Islet precursor cell (in vitro differentiated cells): Measurements from ENCODE around the gene SCART1.
"Not testable (repeated sequence)": the region's sequence is repeated elsewhere in the genome, so short reads cannot be mapped to it uniquely, and the experiment has no call there.

Experiments used
- DNase-seq: peaks from one replicate; pipeline ENCODE4 v3.0.0-alpha.2; 2018

Gene SCART1

DNA sequence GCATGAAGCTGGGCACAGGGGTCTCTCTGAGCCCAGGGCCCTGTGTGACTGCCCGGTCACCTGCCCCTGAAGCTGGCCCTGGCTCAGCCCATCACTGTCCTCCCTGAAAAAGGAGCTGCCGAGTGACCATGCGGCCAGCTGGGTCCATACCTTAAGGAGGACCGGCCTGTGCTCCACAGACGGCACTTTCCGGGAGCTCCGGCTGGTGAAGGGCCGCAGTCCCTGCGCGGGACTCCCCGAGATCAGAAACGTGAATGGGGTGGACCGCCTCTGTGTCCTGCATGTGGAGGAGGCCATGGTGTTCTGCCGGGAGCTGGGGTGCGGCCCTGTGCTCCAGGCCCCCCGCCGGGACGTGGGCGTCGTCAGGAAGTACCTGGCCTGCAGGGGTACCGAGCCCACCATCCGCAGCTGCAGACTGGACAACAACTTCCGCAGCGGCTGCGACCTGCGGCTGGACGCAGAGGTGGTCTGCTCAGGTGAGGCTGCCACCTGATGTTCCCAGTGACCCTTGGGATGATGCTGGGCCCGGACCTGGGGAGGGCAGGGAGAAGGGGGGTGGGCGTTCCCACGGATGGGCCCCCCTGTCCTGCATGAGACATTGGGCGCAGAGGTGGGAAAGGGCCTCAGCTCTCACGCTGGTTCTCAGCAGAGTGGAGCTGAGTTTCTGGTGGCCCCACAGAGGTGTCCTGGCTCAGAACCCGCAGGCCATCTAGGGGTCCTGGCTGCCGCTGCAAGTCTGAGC is 3.5 kb downstream of the SCART1 start:
- DNase-seq, result no peak

DNA sequence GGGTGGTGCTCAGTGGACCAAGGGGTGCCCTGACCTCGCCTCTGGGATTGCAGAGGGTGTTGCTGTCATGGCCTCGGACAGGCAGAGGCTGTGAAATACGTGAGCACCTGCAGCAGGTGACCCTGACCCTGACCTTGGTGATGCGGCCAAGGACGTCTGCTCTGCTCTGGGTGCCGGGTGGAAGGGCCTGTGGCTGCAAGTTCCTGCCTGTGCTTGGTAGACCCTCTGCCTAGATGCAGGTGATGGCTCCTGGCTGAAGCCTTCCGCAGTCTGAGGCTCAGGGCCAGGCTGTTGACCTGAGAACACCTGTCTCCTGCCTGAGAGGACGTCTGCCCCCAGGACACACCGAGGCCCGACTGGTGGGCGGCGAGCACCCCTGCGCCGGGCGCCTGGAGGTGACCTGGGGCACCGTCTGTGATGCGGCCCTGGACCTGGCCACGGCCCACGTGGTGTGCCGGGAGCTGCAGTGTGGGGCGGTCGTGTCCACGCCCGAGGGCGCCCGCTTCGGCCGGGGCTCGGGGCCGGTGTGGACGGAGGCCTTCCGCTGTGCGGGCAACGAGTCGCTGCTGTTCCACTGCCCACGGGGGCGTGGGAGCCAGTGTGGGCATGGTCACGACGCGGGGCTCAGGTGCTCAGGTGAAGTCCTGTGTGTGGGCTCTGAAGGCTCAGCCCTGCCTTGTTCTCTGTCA is 4.4 kb downstream of the SCART1 start:
- DNase-seq, result no peak

DNA sequence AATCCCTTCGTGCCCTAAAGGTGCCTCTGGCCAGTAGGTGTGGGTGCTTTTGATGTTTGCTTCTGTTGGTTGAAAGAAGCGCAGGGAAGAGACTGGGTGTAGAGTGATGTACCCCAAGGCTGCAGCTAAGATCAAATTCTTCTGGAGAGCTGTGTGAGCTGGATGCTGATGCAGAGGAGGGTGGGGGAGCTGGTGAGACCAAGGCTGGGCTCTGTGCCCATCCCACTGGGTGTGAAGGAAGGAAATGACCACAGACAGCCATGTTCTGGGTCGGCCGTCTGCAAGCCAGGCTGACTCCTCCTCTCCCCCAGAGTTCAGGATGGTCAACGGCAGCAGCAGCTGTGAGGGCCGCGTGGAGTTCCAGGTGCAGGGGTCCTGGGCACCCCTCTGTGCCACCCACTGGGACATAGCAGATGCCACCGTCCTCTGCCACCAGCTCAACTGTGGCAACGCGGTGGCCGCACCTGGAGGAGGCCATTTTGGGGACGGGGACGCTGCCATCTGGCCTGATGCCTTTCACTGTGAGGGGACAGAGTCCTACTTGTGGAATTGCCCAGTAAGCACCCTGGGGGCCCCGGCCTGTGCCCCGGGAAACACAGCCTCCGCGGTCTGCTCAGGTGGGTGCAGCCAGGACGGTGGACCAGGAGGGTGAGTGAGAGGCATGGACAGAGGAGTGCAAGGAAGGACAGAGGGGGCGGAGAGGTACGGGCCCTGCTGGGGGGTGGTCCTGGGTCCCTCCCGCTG is 5.1 kb downstream of the SCART1 start:
- no peak for DNase-seq

DNA sequence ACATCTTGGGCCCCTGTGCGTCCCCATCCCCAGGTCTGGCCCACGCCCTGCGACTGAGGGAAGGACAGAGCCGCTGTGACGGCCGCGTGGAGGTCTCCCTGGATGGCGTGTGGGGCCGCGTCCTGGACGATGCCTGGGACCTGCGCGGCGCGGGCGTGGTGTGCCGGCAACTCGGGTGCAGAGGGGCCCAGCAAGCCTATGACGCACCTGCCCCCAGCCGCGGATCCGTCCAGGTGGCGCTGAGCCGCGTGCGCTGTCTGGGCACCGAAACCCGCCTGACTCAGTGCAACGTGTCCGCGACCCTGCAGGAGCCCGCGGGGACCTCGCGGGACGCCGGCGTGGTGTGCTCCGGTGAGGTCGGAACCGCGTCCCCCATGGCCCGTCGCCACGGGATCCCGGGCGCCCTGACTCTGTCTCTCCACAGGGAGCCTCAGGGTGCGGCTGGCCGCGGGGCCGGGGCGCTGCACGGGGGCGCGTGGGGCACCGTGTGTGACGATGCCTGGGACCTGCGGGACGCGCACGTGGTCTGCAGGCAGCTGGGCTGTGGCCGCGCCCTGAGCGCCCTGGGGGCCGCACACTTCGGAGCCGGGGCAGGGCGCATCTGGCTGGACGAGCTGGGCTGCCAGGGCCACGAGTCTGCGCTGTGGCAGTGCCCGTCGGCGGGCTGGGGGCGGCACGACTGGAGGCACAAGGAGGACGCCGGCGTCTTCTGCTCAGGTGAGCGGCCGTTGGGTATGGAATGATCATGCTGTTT is 5.9 kb downstream of the SCART1 start:
- peak; percentile 49 for DNase-seq

DNA sequence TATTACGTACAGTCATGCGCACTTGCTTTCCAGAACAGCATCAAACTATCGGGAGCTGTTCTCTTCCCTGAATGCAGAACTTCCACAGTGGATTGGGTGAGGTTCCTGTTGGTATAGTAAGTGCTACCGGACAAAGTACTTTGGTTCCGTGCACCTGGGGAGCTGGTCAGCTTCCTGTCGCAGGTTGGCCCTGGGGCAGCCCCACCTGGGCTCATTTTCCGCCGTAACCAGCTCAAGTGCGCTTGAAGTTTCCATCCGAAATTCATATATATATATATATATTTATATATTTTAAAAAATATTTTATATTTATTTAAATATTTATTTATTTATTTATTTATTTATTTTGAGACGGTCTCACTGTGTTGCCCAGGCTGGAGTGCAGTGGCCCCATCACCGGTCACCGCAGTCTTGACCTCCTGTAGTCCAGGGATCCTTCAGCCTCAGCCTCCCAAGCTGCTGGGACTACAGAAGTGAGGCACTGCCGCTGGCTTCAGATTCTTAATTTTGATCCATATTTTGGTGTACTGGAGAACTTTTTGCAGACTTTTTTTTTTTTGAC is 6.5 kb downstream of the SCART1 start:
- no peak for DNase-seq

DNA sequence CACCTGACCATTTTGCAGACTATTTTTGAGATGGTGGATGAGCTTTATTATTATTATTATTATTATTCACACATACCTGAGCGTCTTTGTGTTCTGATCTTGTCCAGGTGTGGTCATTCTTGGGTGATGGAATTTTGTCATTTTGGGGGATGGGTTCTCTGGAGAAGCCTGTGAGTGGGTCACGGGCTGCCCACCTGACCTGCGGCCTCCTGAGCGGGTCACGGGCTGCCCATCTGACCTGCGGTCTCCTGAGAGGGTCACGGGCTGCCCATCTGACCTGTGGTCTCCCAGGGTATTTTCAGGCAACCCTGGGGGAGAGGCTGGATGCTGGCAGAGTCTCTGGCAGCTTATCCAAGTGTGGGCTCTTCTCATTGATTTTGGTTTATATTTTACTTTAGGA is 7.3 kb downstream of the SCART1 start:
- DNase-seq, result no peak

DNA sequence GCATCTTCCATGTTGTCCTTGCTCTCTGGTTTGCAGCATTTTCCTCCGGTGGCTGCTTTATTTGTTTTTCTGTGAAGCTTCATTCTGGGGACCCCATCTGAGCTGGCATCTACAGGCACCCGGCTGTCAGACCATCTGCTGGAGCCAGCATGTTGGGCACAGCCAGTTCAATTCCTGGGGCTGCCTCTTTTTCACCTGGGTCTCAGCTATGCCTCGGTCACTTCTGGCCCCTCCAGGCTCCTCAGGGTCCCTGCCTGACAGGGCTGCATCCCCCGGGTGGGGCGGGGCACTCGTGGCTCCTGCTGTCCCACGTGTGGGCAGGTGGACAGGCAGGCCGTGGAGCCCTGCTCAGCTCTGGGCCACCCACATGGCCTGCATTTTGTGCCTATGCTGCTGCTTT is 8.1 kb downstream of the SCART1 start:
- DNase-seq, result no peak

DNA sequence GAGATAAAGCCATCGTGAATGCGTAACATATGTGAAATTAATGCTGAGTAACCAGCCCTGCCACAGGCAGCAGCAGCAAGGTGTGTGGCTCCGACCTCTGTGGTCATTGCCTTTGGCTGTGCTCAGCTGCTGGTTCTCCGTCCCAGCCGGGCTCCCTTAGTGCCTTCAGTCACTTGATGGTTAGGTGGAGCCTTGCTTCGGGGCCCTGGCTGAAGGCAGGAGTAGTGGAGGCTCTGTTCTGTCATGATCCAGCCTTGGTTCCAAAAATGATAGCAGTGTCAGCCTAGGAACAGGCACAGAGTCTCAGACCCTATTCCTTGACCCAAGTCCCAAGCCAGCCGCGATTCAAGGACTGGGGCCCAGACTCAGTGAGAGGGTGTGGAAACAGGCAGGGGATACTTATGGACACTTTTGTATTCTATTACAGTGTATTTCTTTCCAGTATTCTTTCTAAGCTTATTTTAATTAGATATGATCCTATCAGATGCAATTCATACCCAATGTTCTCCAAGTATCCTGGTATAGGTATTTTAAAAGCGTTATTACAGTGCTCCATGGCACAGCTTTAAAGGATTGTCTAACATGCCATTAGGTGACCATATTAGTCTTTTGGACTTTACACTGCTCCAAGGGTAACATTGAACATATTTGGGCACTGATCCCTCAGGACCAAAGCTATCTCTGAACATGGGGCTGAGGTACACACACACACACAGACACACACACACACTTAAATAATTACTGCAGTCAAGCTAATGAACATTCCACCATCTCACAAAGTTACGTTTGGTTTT is 9.0 kb downstream of the SCART1 start:
- DNase-seq, result no peak

DNA sequence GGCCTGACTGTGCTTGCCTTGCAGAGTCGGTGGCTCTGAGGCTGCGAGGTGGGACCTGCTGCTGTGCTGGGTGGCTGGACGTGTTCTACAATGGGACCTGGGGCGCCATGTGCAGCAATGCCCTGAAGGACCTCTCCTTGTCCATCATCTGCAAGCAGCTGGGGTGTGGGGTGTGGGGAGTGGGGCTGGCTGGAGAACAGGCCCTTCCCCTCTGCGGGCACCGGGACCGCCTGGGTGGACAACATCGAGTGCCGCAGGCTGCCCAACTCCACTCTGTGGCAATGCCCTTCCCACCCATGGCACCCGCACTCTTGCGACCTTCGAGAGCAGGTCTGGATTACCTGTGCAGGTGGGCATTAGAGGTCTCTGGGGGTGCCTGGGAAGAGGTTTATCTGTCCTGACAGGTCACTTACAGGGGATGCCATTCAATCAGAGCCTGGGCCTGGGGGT is 10.9 kb downstream of the SCART1 start:
- no peak for DNase-seq

DNA sequence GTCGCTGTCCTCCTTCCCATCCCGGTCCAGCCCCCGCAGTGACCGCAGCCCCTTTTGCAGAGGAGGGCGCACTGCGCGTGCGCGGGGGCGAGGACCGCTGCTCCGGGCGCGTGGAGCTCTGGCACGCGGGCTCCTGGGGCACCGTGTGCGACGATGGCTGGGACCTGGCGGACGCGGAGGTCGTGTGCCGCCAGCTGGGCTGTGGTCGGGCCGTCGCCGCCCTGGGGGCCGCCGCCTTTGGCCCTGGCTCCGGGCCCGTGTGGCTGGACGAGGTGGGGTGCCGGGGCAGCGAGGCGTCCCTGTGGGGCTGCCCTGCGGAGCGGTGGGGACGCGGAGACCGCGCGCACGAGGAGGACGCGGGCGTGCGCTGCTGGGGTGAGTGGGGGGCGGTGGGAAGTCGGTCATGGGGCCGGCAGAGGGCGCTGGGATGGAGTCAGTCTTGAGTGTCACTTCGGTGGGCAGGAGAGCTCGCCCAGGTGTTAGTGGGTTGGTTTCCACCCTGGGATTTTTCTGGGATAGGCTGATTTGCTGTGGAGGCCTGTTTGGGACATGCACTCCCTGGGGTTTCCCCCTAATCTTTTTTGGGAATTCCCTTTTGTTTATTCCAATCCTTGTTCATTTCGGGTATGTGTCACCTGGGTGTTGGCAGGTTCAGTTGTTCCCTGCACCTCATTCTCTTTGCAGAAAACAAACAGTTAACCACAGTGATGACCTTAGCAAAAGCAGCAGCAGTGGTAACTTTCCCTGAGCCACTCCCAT is 11.6 kb downstream of the SCART1 start:
- DNase-seq, result no peak

DNA sequence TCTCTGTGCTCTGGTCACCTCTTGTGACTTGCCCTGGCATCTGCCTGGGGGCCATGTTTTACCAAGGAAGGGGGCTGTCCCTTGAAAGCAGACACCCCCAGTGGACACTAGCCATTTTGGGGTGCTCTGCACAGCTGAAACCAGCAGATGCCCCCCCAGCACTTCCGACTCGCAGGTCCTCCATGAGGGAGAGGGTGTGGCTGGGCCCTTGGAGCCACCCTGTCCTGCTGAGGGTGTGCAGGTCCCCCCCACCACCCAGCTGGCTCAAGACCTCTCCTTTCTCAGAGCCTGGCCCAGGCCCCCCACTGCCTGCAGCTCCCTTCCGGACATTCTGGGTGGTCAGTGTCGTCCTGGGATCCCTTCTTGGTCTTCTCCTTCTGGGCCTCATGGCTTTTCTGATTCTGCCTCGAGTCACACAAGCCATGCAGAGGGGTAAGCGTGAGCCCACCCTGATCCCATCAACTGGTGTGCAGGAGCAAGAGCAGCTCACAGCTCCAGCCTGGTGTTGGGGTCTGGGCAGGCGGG is 12.3 kb downstream of the SCART1 start:
- no peak for DNase-seq

DNA sequence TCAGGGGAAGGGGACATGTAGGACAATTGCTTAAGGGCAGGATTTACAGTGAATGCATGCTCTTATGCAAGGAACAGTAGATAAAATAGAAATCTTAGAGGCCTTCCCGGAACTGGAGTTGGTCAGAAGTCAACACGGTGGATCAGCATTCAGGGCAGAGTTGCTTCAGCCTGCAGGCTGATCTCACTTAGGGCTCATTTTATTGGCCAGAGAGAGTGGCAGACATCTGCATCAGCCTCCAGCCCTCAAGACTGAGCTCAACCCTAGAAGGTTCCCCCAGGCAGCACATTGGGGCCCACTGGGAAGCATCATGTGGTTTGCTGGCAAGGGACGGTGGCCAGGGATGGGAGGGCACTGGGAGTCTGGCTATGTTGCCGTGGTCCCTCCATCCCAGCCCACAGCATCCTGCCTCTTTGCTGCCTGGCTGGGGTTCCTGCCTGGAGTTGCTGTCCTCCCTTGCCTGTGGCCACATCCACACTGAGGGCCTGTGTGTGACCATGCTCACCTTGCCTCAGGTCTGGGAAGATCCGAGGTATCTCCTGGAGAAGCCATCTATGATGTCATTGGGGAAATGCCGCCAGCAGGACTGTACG is 13.0 kb downstream of the SCART1 start:
- DNase-seq, result no peak

DNA sequence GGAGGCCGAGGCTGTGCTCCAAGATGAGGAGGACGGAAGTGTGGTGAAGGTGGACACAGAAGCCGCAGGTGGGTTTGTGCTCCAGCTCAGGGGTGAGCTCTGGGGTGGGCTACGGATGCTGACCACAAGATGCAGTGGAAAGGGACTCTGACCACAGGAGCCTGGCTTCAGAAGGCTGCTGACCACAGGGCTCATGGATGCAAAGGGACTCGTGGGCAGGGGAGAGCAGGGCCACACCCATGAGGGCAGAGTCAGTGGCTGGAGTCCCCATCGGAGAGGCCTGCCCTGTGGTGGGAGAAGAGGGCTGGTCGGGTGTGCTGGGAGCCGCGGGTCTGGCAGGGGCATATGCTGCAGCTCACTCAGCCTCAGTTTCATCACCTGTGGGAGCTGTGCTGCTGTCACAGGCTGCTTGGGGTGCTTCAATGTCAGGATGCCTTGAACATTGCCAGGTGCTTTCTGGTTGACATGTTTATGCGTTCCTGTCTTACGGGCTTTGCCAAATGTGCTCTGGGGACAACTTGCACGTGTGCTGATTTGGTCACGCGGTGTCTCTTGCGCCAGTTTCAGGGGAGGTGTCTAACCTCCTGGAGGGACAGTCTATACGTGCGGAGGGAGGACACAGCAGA is 13.7 kb downstream of the SCART1 start:
- DNase-seq, result no peak

DNA sequence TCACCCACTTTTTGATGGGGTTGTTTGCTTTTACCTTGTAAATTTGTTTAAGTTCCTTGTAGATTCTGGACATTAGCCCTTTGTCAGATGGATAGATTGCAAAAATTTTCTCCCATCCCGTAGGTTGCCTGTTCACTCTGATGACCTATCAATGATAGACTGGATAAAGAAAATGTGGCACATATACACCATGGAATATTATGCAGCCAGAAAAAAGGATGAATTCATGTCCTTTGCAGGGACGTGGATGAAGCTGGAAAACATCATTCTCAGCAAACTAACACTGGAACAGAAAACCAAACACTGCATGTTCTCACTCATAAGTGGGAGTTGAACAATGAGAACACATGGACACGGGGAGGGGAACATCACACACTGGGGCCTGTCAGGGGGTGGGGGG is 15.5 kb downstream of the SCART1 start:
- DNase-seq, result not testable (repeated sequence)

DNA sequence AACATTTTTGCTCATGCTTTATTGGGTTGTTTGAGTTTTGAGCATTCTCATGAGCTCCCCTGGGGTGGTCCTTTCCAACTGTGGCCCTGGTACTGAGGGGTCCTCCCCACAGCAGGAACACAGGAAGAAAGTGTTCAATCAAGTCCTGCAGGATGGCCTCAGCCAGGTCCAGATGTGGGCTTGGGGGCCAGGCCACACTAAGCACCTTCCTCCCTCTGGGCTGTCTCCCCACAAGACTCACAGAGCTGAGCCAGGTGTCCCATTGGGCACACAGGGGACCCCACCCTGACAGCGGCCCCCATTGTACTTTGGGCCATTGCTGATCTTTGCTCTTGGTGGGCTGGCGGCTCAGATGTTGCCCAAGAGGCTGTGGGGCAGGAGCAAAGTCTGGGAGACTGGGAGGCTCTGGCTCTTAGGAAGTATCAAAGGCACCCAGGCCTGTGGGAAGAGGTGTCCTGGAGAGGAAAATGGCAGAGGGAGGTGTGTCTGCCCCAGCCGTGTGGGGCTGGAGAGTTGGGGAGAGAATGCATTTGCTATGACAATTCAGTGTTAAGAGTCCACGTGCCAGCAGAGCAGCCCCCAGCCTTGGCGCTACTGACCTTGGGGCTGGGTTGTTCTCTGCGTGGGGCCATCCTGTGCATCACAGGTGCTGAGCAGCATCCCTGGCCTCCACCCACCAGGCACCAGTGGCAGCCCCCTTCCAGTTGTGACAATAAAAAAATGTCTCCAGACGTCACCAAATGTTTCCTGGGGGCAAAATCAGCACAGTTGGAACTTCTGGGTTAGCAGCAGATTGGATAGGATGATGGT is 17.8 kb downstream of the SCART1 start:
- no peak for DNase-seq

DNA sequence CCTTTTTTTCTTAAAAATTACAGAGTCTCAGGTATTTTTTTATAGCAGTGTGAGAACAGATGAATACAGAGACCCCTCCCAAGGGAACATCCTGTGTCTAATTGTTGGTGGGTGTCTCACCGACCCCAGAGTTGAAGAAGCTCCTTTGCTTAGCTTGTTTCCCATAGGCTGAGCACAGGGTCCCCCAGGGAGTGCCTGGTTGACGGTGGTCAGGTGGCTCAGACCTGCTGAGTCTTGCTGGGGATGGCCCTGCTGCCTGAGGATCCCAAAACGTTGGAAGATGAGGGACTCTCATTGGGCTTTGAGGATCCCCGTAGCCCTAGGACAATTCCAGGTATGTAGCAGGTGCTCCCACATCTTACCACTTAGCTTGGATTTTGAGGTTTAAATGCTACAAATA is 19.5 kb downstream of the SCART1 start:
- DNase-seq, result no peak

DNA sequence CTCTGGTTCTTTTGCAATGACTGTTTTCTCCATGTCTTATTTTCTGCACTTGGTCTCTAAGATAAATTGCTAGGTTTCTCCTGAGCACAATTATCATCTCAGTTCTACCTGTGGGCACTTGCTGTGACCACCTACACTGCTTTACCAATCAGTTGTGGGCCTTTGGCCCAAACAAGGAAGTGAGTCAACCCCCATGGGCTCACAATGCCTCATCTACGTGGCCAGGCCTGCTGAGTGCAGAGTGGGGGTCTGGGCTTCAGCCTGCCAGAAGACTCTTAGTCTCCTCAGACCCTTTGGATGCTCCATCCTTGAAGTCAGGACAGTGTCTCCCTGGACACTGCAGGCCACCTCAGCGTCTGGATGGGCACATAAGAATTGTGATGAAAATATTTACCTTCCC is 20.3 kb downstream of the SCART1 start:
- no peak for DNase-seq

DNA sequence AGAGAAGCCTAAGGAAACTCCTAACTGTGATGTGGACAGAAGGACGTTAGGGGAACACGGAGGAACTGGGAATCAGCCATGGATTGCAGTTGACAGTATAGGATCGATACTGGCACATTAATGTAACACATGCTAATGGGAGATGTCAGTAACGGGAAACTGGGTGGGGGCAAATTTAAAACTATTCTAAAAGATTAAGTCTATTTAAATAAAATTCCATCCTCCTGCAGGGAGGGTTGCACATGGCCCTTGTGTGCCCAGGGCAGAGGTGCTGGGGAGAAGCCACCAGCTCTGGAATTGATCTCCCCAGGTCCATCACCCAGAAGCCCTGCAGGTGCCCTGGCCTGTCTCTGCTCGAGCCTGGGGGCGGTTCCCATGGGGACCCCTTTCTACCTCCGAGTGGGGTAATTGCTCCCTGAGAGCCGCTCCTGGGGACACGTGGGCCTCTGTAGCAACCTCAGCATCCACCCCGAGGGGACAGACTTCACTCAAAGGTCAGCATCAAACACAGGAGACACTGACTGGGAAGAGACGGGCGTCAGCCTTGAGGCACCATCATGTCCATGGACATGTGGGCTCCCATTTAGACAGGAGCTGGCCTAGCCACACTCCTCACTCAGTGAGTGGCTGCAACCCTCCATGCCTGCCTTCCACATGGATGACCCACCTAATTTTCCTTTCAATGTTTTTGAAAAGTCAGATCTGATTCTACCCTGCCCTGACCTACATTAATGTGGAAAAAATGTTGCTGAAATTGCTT is 21.1 kb downstream of the SCART1 start:
- DNase-seq, result no peak

DNA sequence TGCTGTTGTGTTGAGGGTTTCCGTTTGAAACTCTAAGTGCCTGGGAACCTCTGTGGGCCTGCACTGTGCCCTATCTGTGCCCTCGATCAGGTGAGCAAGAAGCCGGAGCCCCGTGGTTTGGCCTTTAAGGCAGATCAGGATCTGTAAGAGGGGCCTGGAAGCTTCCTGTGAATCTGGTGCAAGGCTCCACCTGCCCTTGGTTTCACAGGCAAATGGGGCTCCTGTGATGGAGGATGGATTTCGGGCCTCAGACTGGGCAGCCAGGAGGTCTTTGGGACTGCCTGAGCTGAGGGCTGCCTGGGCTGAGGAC is 21.6 kb downstream of the SCART1 start:
- DNase-seq, result no peak
